SK-N-SH treated with all-trans-retinoic acid at 6 μM for 48 hours (cell line): Measurements from ENCODE around the gene EVA1C.
"Not testable (repeated sequence)": the region's sequence is repeated elsewhere in the genome, so short reads cannot be mapped to it uniquely, and the experiment has no call there.

Source experiments
- ATAC-seq: fragments of 200-7000 bp; cut with Tn5 transposase; 3 replicates; pipeline ENCODE4 v1.9.1; 2020; ENCODE audit warnings: mild to moderate bottlenecking, moderate library complexity
- ARNTL ChIP-seq: fragments of 450-650 bp; formaldehyde crosslinking; IDR thresholded peaks from 2 replicates; pipeline ENCODE4 v1.5.0; 2020; ENCODE audit warnings: low read depth, mild to moderate bottlenecking, moderate library complexity, borderline replicate concordance
- BACH2 ChIP-seq: fragments of 250-450 bp; sonication (Bioruptor Pico); IDR thresholded peaks from 2 replicates; pipeline ENCODE4 v1.9.0; 2021; ENCODE audit warnings: mild to moderate bottlenecking, borderline replicate concordance
- CSDC2 ChIP-seq: fragments of 250-450 bp; sonication (Bioruptor Pico); IDR thresholded peaks from 2 replicates; pipeline ENCODE4 v1.5.0; 2020; ENCODE audit warnings: mild to moderate bottlenecking, moderate library complexity
- ESRRG ChIP-seq: fragments of 250-450 bp; sonication (Bioruptor Pico); IDR thresholded peaks from 2 replicates; pipeline ENCODE4 v1.6.1; 2021; ENCODE audit warnings: mild to moderate bottlenecking
- OSR1 ChIP-seq: fragments of 250-450 bp; sonication (Bioruptor Pico); IDR thresholded peaks from 2 replicates; pipeline ENCODE4 v1.8.0; 2022; ENCODE audit warnings: moderate library complexity, mild to moderate bottlenecking, inconsistent platforms
- PPARA ChIP-seq: fragments of 250-450 bp; sonication (Bioruptor Pico); IDR thresholded peaks from 2 replicates; pipeline ENCODE4 v1.5.0; 2020; ENCODE audit warnings: mild to moderate bottlenecking, borderline replicate concordance
- RARB ChIP-seq: fragments of 250-450 bp; sonication (Bioruptor Pico); IDR thresholded peaks from 2 replicates; pipeline ENCODE4 v1.8.0; 2021; ENCODE audit warnings: mild to moderate bottlenecking, moderate library complexity
- SNAI2 ChIP-seq: fragments of 250-450 bp; sonication (Bioruptor Pico); IDR thresholded peaks from 2 replicates; pipeline ENCODE4 v1.5.0; 2020; ENCODE audit warnings: mild to moderate bottlenecking, moderate library complexity
- TOX ChIP-seq: fragments of 250-450 bp; sonication (Bioruptor Pico); IDR thresholded peaks from 2 replicates; pipeline ENCODE4 v1.8.0; 2021; ENCODE audit warnings: mild to moderate bottlenecking, moderate library complexity, borderline replicate concordance
- ZC3H10 ChIP-seq: fragments of 250-450 bp; sonication (Bioruptor Pico); IDR thresholded peaks from 2 replicates; pipeline ENCODE4 v1.5.1; 2021; ENCODE audit warnings: mild to moderate bottlenecking, moderate library complexity
- ZFP30 ChIP-seq: fragments of 450-650 bp; formaldehyde crosslinking; IDR thresholded peaks from 2 replicates; pipeline ENCODE4 v1.5.0; 2022; ENCODE audit warnings: mild to moderate bottlenecking, moderate library complexity
- ZNF565 ChIP-seq: fragments of 450-650 bp; formaldehyde crosslinking; conservative IDR thresholded peaks from 2 replicates; pipeline ENCODE4 v1.5.0; 2020; ENCODE audit warnings: low read depth, mild to moderate bottlenecking, moderate library complexity
- ZNF70 ChIP-seq: fragments of 450-650 bp; formaldehyde crosslinking; IDR thresholded peaks from 2 replicates; pipeline ENCODE4 v1.5.0; 2020; ENCODE audit warnings: mild to moderate bottlenecking, moderate library complexity
- ZNF8 ChIP-seq: fragments of 450-650 bp; formaldehyde crosslinking; IDR thresholded peaks from 2 replicates; pipeline ENCODE4 v1.5.0; 2020; ENCODE audit warnings: mild to moderate bottlenecking, moderate library complexity
- TF ChIP-seq, protein P1 (sequence below): fragments of 250-450 bp; sonication (Bioruptor Pico); IDR thresholded peaks from 2 replicates; pipeline ENCODE4 v1.5.1; 2020; ENCODE audit warnings: low read depth, mild to moderate bottlenecking, moderate library complexity
- TF ChIP-seq, protein P2 (sequence below): fragments of 250-450 bp; sonication (Bioruptor Pico); IDR thresholded peaks from 2 replicates; pipeline ENCODE4 v1.8.0; 2021; ENCODE audit warnings: low read depth, mild to moderate bottlenecking, moderate library complexity, borderline replicate concordance
- TF ChIP-seq, protein P3 (sequence below): fragments of 250-450 bp; sonication (Bioruptor Pico); IDR thresholded peaks from 2 replicates; pipeline ENCODE4 v1.8.0; 2020; ENCODE audit warnings: mild to moderate bottlenecking, moderate library complexity, borderline replicate concordance
- TF ChIP-seq, protein P4 (sequence below): fragments of 250-450 bp; sonication (Bioruptor Pico); IDR thresholded peaks from 2 replicates; pipeline ENCODE4 v1.5.1; 2021; ENCODE audit warnings: mild to moderate bottlenecking, moderate library complexity

Gene EVA1C

DNA sequence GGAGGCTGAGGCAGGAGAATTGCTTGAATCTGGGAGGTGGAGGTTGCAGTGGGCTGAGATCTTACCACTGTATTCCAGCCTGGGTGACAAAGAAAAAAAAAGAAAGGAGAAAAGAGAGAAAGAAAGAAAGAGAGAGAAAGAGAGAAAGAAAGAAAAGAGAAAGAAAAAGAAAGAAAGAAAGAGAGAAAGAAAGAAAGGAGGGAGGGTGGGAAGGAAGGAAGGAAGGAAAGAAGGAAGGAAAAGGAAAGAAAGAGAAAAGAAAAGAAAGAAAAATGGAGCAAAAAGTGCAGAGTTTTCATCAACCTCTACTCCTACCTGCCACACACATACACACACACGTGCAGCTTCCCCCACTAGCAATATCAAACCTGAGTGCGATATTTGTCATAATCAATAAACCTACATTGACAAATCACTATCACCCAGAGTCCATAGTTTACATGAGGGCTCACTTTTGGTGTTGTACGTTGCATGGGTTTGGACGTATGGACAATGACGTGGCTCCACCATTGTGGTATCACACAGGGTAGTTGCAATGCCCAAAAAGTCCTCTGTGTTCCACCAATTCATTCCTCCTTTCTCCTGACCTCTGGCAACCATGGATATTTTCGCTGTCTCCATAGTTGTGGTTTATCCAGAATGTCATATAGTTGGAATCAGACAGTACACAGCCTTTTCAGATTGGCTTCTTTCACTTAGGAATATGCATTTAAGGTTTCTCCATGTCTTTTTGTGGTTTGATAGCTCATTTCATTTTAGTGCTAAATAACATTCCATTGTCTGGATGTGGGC, 36.5 kb downstream of the EVA1C start:
- no peak; the same call in 2 of the 3 replicates for ATAC-seq
- TF ChIP-seq OSR1 (no peak), ZNF70 (CRISPR knock-in tag) (no peak), BACH2 (CRISPR knock-in tag) (no peak), ESRRG (CRISPR knock-in tag) (no peak), CSDC2 (CRISPR knock-in tag) (no peak), ZNF8 (CRISPR knock-in tag) (no peak), ZNF565 (CRISPR knock-in tag) (no peak), ZC3H10 (CRISPR knock-in tag) (no peak), PPARA (CRISPR knock-in tag) (no peak), TOX (no peak), RARB (CRISPR knock-in tag) (no peak), SNAI2 (CRISPR knock-in tag) (no peak), ARNTL (CRISPR knock-in tag) (no peak), ZFP30 (CRISPR knock-in tag) (no peak)
- TF ChIP-seq, protein P1, sequence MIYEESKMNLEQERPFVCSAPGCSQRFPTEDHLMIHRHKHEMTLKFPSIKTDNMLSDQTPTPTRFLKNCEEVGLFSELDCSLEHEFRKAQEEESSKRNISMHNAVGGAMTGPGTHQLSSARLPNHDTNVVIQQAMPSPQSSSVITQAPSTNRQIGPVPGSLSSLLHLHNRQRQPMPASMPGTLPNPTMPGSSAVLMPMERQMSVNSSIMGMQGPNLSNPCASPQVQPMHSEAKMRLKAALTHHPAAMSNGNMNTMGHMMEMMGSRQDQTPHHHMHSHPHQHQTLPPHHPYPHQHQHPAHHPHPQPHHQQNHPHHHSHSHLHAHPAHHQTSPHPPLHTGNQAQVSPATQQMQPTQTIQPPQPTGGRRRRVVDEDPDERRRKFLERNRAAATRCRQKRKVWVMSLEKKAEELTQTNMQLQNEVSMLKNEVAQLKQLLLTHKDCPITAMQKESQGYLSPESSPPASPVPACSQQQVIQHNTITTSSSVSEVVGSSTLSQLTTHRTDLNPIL, result no peak
- TF ChIP-seq, protein P2, sequence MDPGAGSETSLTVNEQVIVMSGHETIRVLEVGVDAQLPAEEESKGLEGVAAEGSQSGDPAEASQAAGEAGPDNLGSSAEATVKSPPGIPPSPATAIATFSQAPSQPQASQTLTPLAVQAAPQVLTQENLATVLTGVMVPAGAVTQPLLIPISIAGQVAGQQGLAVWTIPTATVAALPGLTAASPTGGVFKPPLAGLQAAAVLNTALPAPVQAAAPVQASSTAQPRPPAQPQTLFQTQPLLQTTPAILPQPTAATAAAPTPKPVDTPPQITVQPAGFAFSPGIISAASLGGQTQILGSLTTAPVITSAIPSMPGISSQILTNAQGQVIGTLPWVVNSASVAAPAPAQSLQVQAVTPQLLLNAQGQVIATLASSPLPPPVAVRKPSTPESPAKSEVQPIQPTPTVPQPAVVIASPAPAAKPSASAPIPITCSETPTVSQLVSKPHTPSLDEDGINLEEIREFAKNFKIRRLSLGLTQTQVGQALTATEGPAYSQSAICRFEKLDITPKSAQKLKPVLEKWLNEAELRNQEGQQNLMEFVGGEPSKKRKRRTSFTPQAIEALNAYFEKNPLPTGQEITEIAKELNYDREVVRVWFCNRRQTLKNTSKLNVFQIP (CRISPR knock-in tag), result no peak
- TF ChIP-seq, protein P3, sequence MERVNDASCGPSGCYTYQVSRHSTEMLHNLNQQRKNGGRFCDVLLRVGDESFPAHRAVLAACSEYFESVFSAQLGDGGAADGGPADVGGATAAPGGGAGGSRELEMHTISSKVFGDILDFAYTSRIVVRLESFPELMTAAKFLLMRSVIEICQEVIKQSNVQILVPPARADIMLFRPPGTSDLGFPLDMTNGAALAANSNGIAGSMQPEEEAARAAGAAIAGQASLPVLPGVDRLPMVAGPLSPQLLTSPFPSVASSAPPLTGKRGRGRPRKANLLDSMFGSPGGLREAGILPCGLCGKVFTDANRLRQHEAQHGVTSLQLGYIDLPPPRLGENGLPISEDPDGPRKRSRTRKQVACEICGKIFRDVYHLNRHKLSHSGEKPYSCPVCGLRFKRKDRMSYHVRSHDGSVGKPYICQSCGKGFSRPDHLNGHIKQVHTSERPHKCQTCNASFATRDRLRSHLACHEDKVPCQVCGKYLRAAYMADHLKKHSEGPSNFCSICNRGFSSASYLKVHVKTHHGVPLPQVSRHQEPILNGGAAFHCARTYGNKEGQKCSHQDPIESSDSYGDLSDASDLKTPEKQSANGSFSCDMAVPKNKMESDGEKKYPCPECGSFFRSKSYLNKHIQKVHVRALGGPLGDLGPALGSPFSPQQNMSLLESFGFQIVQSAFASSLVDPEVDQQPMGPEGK (CRISPR knock-in tag), result no peak
- TF ChIP-seq, protein P4, sequence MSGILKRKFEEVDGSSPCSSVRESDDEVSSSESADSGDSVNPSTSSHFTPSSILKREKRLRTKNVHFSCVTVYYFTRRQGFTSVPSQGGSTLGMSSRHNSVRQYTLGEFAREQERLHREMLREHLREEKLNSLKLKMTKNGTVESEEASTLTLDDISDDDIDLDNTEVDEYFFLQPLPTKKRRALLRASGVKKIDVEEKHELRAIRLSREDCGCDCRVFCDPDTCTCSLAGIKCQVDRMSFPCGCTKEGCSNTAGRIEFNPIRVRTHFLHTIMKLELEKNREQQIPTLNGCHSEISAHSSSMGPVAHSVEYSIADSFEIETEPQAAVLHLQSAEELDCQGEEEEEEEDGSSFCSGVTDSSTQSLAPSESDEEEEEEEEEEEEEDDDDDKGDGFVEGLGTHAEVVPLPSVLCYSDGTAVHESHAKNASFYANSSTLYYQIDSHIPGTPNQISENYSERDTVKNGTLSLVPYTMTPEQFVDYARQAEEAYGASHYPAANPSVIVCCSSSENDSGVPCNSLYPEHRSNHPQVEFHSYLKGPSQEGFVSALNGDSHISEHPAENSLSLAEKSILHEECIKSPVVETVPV (CRISPR knock-in tag), result no peak

DNA sequence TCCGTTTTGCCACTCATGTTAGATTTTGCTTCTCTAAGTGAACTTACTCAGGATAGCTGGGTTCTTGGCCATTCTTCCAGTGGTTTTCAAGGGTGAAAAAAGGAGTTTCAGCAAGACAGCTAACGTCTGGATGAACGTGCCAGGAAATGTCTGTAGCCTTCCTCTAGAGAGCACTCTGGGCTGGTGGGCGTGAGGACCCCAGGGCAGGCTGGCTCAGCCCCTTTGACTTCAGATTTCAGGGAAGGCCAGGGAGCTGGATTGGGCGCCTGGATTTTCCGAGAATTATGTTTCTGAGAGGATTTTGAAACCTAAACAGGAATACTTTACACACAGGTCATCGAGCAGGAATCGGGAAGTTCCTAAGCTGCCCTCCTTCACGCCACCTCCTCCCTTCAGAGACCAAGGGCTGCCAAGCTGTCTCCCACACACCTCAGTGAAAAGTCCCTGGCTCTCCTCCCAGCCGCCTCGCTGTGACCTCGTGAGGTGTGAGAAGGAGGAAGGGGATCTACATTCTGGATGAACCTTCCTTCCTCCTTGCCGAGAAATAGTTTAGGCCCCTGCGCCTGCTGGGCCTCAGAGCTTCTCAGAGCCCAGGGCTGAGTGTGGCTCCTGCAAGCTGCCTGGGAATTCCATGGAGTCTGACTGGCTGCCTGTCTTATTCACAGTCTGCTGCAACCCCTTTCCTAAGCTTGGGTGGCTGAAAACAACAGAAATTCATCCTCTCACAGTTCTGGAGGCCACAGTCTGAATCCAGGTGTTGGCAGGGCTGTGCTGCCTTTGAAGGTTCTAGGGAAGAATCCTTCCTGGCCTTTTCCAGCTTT, 38.6 kb downstream of the EVA1C start:
- ATAC-seq, result not testable (repeated sequence)

DNA sequence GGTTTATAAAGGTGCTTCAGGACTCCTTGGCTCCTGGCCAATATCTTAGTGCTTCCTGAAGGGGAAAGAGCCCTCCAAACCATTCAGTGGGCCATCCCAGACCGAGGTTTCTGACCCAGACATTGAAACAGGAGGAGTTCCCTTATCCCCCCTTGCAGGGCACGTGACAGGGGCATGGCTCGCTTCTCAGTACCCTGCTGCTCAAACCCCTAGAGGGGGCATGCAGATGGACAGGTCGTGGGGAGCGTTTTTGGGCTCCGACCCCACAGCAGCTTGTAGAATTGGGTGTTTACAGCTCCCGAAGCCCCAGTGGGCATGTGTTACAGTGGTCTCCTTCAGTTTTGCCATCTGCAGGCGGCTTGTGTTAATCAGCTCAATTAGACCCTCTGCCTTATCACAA, 39.7 kb downstream of the EVA1C start:
- ATAC-seq, result not testable (repeated sequence)

DNA sequence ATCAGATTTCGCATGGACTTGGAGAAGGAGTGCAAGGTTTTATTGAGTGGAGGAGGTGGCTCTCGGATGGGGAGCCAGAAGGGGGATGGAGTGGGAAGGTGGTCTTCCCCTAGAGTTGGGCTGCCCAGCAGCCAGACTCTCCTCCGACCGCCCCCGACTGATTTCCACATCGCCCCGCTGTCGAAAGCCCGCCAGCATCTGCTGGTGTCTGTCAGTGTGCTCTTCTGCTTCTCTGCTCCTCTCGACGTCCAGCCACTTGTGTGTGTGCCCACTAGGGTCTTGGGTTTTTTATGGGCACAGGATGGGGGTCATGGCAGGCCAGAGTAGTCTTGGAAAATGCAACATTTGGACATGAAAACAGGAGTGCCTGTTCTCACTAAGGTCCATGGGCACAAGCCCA, 40.1 kb downstream of the EVA1C start:
- TF ChIP-seq ZNF70 (CRISPR knock-in tag), result no peak
- TF ChIP-seq, protein P1, result no peak
- TF ChIP-seq, protein P2 (CRISPR knock-in tag), result no peak
- TF ChIP-seq SNAI2 (CRISPR knock-in tag), result no peak
- no peak for TF ChIP-seq PPARA (CRISPR knock-in tag)
- no peak for ATAC-seq
